Islet of Langerhans (tissue), 1 donor: ENCODE data around the gene KLF1.
"Not testable (repeated sequence)": the region's sequence is repeated elsewhere in the genome, so short reads cannot be mapped to it uniquely, and the experiment has no call there.

Experiments used
- FAIRE-seq: peaks from one replicate; lab custom pipeline; 2011; peaks lifted over from hg19 to GRCh38; lab: Jason Lieb, UNC

The KLF1 gene

DNA sequence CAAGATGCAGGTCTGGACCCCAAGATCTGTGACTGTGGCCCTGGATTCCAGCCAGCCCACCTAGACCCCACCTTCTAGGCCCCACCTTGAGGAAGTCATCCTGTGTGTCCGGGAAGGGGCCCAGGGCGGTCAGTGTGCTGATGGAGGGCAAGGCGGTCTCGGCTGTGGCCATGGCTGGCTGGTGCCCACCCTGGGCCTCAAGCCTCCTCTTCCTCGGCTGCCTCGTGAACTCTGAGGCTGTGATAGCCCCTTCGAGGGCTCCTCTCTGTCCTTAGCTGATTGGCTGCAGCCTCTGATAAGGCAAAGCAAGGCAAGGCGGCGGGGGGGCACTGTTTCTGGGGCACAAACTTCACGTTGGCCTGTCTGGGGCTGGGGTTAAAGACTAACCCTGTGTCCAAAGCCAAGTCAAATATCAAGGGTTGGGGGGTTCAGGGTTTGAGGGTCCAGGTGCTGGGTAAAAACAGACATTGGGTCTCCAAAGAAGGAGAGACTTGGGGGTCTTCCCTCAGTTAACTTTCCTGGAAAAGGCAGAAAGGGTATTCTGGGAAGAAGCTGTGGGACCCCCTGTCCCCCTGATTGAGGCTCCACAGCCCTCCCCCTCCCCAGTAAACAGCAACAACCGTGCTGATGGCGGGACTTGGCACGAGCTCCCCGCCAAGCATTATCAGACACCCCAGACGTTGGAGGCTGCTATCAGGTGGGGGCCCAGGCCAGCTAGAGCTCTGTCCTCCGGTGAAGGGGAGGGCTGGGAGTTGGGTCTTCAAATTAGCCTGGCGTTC, at the start of gene KLF1:
Gene KLF1, minus strand, starts transcription at position 233 of the 779 bp plus-strand sequence. Its CDS starts 61 bp downstream, at position 172.
- no peak for FAIRE-seq

DNA sequence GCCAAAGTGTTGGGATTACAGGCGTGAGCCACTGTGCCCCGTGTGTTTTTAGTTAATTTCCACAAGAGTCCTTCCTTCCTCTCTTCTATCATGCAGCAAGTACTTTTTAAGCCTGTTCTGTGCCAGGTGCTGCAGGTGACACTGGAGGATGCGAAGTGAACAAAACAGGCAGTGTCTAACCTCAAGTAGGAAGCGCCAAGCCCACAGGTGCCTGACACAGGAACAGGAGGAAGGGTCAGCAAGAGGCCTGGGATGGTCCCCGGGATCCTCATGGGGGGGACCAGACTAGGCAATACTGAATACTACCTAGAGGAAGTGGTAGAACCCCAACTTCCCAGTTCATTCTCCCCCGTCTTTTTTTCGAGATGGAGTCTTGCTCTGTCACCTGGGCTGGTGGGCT, 49.6 kb upstream of the KLF1 start:
- no peak for FAIRE-seq

DNA sequence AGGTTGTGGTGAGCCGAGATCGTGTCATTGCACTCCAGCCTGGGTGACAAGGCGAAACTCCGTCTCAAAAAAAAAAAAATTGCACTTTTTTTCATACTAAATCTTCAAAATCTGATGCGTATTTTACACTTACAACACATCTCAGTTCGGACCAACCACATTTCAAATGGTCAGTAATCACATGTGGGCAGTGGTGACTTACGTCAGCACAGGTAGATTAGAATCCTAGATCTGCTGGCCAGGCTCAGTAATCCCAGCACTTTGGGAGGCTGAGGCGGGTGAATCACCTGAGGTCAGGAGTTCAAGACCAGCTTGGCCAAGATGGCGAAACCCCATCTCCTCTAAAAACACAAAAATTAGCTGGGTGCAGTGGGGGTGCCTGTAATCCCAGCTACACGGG, 48.1 kb upstream of the KLF1 start:
- FAIRE-seq: no peak

DNA sequence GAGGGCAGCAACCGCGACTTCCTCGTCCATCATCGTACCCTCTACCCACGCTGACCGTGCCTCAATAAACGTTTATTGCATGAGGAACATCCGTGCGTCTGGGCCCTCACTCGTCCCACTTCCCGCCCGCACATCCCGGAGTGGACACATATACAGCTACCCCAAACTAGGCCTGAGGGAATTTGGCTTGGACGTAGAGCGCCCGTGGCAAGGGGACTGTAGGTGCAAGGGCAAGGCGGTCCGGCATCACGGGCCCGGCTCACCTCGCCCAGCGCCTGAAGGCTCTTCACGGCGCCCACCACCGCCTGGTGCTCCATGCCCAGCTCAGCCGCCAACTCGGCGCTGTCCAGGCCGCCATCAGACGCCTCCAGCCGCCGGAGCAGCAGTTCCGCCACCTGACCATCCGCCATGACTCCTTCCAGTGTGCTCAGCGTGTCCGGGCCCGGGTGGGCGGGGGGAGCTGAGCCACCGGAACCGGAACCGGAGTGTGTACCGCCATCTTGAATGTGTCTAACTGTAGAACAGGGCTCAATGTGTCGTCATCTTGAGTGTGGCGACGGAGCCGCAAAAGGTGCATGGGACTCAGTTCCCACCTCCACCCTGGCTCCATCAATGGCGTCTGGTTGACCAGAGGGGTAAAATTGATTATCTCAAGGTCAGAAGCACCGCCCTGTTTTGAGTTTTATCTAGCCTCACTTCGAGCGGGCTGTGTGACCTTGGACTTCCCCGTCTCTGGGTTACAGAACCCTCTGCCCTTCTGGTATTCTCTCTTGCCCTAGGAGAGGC, 46.5 kb upstream of the KLF1 start, which contains the start of gene FARSA:
Gene FARSA, minus strand, starts transcription at position 425 of the 786 bp plus-strand sequence. Its CDS starts 15 bp downstream, at position 410.
- FAIRE-seq: peak; percentile 68

DNA sequence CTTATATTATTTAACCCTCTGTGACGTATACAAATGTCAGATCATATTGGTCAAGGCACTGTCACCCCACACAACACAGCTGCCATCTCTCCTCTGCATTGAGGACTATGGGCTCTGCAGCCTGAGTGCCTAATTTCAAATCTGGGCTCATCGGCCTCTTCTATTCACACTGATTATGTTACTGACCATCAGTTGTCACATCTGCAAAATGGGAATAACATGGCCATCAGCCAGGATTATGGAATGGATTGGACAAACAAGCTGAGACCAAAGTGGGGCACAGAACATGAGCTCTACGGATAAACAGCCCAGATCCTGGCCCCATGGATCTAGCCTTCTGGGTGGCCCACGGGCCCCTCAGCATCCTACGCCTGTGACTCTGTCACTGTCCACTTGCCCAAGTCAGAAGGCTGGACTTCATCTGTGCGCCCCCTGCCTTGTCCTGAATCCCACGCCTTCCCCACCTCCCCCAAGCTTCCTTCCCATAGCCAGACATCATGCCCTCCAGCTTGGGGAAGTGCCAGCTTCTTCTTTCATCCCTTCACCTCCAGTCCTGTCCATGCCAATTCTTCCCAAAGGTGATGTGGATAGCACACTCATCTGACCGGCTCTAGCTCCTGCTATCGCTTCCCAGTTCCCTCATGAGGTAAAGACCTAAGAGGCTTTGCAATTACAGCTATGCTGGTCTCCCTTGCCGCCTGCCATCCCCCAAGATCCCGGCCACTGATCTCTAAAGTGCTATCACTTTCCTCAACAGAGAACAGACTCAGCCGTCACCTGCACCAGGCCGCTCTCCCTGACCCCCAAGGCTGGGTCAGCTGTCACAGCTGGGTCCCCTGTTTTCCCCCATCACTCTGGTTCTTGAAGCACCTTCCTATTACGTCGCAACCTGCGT, 45.6 kb upstream of the KLF1 start:
- no peak for FAIRE-seq

DNA sequence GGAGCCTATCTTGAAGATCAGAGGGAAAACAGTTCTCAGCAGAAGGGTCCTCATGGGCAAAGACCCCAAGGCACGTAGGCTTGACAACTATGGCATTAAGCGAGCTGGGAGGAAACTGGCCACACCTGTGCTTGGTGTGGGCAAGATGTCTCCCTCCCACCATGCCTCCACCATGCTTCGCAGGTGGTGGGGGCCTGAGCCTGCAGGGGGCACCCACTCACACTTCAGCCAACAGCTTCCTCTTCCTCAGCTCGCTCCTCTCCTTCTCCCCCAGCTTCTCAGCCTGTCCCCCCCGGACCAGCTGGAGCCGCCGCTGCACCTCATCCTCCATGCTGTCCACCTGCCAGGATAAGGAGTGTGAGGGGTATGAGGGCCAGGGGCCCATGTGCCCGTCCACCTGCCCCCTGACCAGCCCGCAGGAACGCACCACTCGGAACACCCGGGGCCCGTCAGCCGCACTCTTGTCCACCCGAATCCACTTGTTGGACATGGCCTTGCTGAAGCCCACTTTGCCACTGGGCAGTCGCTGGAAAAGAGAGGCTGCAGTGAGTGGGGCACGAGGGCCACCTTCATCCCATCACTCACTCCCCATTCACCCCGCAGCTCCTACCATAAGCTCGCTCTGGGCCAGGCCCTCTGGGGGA, 43.1 kb upstream of the KLF1 start:
- no peak for FAIRE-seq

DNA sequence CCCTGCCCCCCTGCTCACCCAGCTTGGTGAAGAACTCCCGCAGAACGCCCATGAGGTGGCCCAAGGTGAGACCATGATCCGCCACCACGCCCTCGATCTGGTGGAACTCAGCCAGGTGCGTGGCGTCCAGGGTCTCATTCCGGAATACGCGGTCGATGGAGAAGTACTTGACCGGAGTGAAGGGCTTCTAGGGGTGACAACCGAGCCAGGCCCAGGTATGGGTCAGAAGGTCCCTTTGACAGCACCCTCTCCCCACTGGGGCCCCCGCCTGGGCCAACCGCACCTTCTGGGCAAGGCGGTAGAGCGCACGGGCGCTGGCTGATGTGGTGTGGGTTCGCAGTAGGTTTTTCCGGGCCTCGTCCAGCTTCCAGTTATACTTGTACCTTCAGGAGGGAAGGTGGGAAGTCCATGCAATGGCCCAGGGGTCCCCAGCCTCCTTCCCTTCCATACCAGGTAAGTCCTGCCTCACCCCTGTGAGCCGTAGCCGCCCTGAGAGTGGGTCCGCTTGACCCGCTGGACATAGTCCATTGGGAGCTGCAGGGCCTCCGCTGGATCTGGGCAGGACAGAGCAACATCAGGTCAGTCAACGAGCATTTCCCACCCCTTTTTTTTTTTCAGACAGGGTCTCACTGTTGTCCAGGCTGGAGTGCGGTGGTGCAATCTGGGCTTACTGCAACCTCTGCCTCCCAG, 37.8 kb upstream of the KLF1 start:
- no peak for FAIRE-seq

DNA sequence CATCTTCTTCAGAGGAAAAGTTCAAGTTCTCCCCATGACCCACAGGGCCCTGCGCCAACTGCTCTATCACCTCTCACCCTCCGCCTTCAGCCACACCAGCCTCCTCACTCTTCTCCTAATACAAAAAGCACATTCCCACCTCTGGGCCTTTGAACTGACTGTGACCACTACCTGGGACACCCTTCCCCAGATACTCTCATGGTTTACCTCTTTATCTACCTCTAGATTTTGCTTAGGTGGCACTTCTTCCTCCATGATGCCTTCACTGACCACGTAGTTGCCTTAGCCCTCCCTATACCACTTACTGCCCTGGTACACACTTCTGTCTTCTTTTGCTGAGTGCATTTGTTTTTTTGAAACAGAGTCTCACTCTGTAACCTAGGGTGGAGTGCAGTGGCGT, 36.0 kb upstream of the KLF1 start:
- no peak for FAIRE-seq

DNA sequence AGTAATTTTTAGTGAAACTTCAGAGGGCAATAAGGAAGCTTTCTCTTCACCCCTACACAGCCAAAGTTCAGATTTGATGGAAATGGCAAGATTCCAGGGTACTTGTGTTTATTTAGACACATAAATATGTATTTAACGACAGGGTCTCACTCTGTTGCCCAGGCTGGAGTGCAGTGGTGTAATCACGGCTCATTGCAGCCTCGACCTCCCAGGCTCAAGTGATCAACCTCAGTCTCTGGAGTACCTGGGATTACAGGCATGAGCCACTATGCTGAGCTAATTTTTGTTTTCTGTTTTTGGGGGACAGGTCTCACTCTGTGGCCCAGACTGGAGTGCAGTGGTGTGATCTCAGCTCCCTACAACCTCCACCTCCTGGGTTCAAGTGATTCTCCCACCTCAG, 34.0 kb upstream of the KLF1 start:
- FAIRE-seq: no peak

DNA sequence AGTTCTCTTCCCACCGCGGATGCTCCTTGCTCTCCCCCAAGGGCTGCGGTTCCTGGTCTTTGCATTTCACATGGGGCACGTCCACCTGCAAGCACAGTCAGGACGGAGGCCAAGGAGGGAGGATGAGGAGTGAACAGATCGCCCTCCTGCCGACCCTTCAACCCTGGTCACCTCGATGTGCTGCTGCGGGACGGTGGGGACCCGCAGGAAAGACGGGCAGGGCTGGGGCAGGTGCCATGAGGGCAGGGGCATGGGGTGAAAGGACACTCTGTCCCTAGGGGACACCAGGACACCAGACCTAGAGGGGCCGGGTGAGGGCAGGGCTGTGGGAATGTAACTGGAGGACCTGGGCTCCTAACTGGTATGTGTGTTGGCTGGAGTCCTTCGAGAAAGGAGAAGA, 31.3 kb upstream of the KLF1 start:
- FAIRE-seq: no peak

DNA sequence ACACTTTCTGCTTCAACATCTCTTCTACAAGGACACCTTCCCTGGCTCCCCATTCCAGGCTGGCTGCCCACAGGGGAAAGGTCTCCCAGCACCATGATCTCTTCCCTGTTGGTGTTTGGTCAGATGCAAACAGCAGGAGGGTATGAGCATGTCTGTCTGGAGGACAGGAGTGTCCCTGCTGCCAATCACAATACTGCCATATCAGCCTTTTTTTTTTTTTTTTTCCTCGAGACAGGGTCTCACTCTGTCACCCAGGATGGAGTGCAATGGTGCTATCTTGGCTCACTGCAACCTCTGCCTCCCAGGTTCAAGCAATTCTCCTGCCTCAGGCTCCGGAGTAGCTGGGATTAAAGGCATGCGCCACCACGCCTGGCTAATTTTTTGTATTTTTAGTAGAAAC, 28.9 kb upstream of the KLF1 start:
- not testable (repeated sequence) for FAIRE-seq

DNA sequence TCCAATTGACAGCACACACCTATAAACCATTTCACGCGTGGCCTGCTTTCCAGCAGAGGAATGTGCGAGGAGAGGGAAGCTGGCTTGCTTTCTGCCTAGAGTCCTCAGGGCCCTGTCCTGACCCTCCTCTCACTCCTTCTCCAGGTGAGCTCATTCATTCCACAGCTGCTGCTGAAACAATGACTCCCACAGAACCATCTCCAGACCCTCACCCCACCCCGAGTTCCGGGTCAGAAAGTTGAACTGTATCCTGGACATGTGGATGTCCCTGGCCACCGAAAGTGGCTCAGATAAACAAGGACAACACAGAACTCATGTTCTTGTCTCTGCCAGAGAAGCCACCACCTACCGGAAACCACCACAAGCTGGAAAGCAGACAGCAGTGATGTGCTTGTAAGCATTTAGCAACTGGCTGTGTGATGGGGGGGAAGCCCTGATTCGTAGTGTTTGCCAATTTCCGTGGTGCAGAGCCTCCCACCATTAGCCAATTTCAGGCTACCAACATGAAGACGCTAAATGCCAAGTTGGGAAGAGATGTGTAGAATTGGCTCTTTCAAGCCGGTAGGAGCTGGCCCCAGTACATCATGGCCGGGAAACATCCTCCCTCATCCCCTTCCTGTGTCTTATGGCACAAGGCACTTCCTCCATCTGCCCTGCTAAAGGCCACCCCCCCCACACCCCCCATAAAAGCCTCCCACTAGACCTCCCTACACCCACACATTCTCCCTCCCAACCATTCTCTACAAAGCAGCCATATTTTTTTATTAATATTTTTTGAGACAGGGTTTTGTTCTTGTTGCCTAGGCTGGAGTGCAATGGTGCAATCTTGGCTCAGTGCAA, 27.1 kb upstream of the KLF1 start:
- FAIRE-seq: no peak

DNA sequence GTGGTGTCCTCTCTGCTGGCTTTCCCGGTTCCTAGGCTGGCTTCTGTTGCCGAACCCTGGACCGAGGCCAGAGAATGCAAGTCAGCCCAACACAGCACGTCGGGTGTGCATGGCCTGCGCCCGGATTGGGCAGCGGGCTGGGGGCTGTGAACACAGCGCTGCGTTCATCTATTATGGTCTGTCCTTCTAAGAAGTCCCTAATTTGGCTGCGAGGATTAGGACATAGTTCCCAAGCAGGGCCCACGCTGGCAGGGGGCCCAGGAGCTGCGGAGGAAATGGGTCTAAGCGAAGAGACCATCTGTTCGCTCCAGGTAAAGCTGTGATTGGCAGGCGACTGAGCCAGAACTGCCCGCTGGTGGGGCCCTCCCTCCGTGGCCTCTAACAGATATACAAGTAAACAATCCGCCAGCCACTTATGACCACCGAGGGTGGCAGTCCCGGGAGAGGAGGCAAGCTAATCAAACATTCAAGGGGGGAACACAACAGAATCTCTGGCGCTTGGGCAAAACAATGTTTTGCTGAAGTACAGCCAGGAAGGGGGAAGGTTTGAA, 26.1 kb upstream of the KLF1 start:
- FAIRE-seq: no peak

DNA sequence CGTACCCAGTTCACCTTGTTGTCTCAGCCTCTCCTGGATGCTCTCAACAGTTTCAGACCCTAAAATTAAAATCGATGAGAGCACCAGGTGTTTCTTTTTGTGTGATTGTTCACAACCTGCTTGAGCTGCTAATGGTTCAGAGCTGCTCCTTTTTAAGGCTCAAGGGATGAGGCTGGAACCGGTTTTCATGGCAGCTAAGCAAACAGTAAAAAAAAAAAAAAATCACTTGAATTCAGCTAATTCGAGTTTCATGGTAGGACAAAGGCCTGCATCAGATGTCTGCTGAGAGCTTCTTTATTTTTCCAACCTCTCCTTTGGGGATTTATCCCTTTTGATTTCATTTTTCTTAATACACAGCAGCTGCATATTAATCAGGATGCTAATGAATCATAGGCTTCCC, 25.6 kb upstream of the KLF1 start:
- FAIRE-seq: peak; percentile 62

DNA sequence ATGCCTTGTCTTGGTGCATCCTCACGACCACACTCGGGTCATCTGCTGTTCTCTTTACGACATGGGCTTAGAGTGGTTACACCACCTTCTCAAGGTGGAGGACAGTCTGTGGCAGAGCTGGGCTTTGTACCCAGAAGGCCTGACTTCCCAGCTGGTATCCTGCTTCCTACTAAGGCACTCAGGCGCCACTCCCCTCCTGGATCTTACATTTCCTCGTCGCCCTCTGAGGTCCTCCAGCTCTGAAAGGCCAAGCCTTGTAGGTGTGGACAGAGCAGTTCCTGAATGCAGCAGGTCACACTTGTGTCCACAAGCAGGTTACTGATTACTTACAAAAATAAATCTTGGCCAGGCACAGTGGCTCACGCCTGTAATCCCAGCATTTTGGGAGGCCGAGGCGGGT, 20.2 kb upstream of the KLF1 start:
- FAIRE-seq: no peak

DNA sequence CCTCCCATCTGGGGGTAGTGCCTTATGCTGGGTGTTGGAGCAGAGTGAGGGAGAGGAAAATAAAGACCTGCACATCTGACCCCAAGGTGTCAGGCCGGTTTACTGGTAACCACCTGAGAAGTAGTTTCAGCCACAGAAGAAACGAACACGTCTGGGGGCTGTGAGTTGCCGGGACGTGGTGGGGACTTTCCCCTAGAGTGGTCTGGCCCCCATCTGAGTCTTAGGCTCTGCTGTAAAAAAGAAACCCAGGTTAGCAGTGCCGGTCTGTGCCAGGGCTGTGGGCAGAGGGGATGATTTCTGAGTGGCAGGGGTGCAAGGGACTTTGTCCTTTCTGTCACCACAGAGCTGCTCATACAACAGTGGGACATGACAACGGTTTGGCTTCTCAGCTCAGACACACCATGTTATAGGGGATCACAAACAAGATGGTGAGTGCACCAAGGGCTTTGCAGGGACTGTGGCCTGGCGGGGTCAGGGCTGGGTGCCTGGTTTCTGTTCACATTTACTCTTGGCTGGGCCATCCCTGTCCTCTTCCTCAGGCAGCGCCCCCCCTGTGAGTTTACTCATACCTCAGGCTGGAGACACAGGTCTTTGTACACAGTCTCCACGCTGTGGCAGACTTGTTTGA, 13.0 kb upstream of the KLF1 start:
- FAIRE-seq: no peak

DNA sequence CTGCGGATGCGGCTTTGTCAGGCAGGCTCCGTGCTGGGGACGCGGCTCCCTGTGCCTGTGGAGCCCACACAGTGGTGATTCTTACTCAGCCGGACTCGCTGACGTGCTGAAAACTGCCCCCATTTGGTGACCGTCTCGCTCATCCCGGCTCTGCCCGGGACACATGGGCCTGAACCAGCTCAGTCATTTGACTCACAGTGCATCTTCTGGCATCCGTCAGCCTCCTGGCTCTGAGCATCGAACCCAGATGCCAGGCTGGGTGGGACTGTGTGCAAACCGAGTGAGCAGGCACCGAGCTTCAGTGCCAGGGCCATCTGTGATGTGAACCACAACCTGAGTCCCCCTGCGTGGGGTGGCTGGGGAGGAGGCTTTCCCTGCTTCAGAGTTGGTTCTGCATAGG, 9.5 kb upstream of the KLF1 start:
- FAIRE-seq: no peak

DNA sequence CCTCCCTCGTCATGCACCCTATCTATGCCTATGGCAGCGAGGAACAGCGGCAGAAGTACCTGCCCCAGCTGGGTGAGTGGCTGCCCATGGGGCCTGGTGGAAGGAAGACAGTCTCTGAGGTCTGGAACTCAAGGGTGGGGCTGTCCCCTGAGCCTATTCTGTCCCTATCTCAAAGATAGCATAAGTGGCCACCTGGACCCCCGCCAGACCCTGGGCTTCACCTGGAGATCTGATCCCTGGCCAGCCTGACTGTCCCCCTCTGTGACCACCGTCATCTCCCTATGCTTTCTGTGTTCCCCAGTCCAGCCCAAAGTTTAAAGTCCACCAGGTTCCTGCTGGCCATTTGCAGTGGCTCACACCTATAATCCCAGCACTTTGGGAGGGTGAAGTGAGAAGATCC, 6.6 kb upstream of the KLF1 start:
- no peak for FAIRE-seq

DNA sequence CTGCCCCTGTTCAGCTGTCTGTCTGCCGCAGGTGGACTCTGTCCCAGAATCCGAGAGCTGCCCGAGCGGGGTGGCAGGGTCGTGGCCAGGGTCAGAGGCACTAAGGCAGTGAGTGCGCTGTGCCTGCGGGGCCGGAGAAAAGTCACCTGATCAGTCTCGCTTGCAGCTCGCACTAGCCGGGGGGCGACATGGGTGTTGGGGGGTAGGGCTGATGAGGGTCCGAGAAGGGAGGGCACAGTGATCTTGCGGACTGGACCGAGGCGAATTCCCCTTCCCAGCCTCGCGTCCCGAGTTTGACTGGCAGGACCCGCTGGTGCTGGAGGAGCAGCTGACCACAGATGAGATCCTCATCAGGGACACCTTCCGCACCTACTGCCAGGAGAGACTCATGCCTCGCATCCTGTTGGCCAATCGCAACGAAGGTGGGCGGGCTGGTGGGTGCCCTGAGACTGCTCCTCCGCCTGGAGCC, 4.6 kb upstream of the KLF1 start:
- FAIRE-seq: no peak
